Heart right ventricle (tissue), 16 donors: Measurements from ENCODE around the gene SCRN1. TPM values are rescaled to one million over a fixed set of nuclear protein-coding genes. Genes with fewer than 3 reads are reported as not detected.

ENCODE experiments used
- ATAC-seq, 8 donors: fragments of 200-7000 bp; cut with Tn5 transposase; one replicate each; pipeline ENCODE4 v1.9.1; 2020; ENCODE audit warnings: mild to moderate bottlenecking in 8 of 8, moderate library complexity in 8 of 8, moderate number of reproducible peaks in 1 of 8
- DNase-seq, 2 donors: peaks; one replicate each; pipeline ENCODE4 v3.0.0-alpha.2; 2020
- H3K27ac ChIP-seq, 10 donors: fragments of 200-600 bp; sonication (generic) in 2 of 10; one replicate each; pipeline versions ENCODE4 v1.5.0 to v1.8.0; 2020 to 2022; ENCODE audit warnings: mild to moderate bottlenecking in 3 of 10
- H3K27me3 ChIP-seq, 7 donors: fragments of 200-600 bp; one replicate each; pipeline ENCODE4 v1.8.0; 2021 to 2022; ENCODE audit warnings: mild to moderate bottlenecking in 2 of 7
- H3K36me3 ChIP-seq, 9 donors: fragments of 200-600 bp; sonication (generic) in 1 of 9; one replicate each; pipeline versions ENCODE4 v1.5.0 to v1.8.0; 2020 to 2022; ENCODE audit warnings: mild to moderate bottlenecking in 2 of 9
- H3K4me1 ChIP-seq, 9 donors: fragments of 200-600 bp; sonication (generic) in 1 of 9; one replicate each; pipeline versions ENCODE4 v1.5.0 to v1.8.0; 2020 to 2022; ENCODE audit warnings: mild to moderate bottlenecking in 4 of 9
- H3K4me3 ChIP-seq, 10 donors: fragments of 200-600 bp; sonication (generic) in 2 of 10; one replicate each; pipeline versions ENCODE4 v1.5.0 to v1.8.0; 2020 to 2022; ENCODE audit warnings: mild to moderate bottlenecking in 7 of 10, moderate library complexity in 2 of 10
- H3K9me3 ChIP-seq, 11 donors: fragments of 200-600 bp in 10 of 11; sonication (generic) in 2 of 11; one replicate each; pipeline versions ENCODE4 v1.5.0 to v1.8.0; 2013 to 2022; ENCODE audit warnings: mild to moderate bottlenecking in 2 of 11, control low read depth in 1 of 11, moderate library complexity in 1 of 11
- WGBS, 2 donors: extraction: QIAGEN DNeasy Blood & Tissue Kit; methylation state at CpG; one replicate each; pipeline ENCODE4 v1.1.7; 2013; ENCODE audit warnings: inconsistent platforms in 1 of 2; 5-methylcytosine and 5-hydroxymethylcytosine counted together
- intact Hi-C, 10 donors: fragments of 100-400 bp; cut with DNase I; formaldehyde crosslinking; loops; one replicate each; pipeline versions ENCODE4 v1.11.1 to v1.14.2; 2022
- polyA plus RNA-seq, 2 donors: library from polyadenylated mRNA; stranded (reverse); fragments of 200-250 nt; gene quantifications; one replicate each; pipeline ENCODE4 v1.2.3, GENCODE V29; 2013
- total RNA-seq, 10 donors: library from RNA; stranded (reverse); fragmentation: NEBNext Ultra II Directional in 3 of 10; extraction: Animal tissue kit (Norgen Biotek cat#: 25700) in 3 of 10; gene quantifications; one replicate each; pipeline versions ENCODE4 v1.2.1 to v1.2.4, GENCODE V29; 2021 to 2023
- TF ChIP-seq, protein P1 (sequence below), 9 donors: fragments of 200-600 bp; sonication (generic) in 2 of 9; IDR thresholded peaks; one replicate each; pipeline versions ENCODE4 v1.5.0 to v1.8.0; 2021 to 2022; ENCODE audit warnings: antibody characterized with exemption in 9 of 9, mild to moderate bottlenecking in 5 of 9, moderate library complexity in 1 of 9
- donor health status: Arrhythmogenic right ventricular cardiomyopathy.
- donor health status: ischemic (EF 13 %, LVEDD 7.1; RV severe dilation, severe dysfunction).
- donor health status: healthy with polysubstance abuse.
- donor health status: DM: no; HTN: yes; CAD: no.
- donor health status: DM: no; HTN: no; CAD: no.
- donor health status: ischemic (EF 25% LVEDD 6.9; RV normal size, moderate dysfunction).
- donor health status: ischemic (EF 25% LVEDD 5.7; RV mildly dilated, moderate dysfunction).
- donor health status: healthy.
- donor health status: DM: yes; HTN: yes; CAD: no.
- donor health status: Ischemic cardiomyopathy.
- donor health status: ischemic (EF 35%, LVEDD 5.7; RV mildly dilated, moderate dysfunction).
- donor health status: nonischemic (EF 11% LVEDD 7.7; RV severe dilation, severe dysfunction).
- donor health status: DM: yes; HTN: yes; CAD: no.
- donor health status: PGD.
- donor health status: ischemic (EF 29% LVEDD 5.4; RV normal size, mild dysfunction).
- donor health status: nonischemic (EF 23%, LVEDD 6.1; RV moderate dilation, normal function).

SCRN1 gene
- total and polyA plus RNA-seq, 12 donors: 3.1 to 36.8 (median 20.5) TPM

DNA sequence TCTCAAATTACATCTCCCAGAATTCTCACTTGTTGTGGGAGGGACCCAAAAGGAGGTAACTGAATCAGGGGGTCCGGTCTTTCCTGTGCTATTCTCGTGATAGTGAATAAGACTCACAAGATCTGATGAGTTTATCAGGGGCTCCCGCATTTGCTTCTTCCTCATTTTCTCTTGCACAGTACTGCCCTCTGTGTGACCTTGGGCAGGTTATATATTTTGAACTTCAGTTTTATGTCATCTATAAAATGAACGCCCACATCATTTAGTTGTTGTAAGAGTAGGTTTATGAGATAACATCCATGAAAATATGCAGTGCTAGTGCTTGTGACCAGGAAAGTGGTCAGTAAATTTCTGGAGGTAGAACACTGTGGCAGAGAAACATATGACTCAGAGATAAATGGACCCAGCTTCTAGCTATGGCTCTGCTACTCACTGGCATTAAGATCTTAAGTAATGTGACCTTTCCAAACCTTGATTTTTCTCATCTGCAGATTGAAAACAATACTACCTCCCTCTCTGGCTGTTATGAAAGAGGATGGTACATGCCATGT, 44.3 kb downstream of the SCRN1 start:
- DNase-seq (no peak), ATAC-seq (no peak)
- Histone ChIP-seq H3K27me3 (no peaks in the 10 kb centered on the region), H3K9me3 (no peaks in the 10 kb centered on the region), H3K36me3 (peaks cover 0 to 71% (median 15%) of the 10 kb centered on the region in 9 donors), H3K27ac (no peak overlapping the region), H3K4me1 (peaks cover 0 to 14% (median 0%) of the 10 kb centered on the region in 9 donors), H3K4me3 (no peak overlapping the region)
- 93% methylated on average over 4 of the region's 4 CpGs for WGBS, 2 donors
- TF ChIP-seq, protein P1, sequence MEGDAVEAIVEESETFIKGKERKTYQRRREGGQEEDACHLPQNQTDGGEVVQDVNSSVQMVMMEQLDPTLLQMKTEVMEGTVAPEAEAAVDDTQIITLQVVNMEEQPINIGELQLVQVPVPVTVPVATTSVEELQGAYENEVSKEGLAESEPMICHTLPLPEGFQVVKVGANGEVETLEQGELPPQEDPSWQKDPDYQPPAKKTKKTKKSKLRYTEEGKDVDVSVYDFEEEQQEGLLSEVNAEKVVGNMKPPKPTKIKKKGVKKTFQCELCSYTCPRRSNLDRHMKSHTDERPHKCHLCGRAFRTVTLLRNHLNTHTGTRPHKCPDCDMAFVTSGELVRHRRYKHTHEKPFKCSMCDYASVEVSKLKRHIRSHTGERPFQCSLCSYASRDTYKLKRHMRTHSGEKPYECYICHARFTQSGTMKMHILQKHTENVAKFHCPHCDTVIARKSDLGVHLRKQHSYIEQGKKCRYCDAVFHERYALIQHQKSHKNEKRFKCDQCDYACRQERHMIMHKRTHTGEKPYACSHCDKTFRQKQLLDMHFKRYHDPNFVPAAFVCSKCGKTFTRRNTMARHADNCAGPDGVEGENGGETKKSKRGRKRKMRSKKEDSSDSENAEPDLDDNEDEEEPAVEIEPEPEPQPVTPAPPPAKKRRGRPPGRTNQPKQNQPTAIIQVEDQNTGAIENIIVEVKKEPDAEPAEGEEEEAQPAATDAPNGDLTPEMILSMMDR (IDR thresholded peaks at IDR 0.05): no peak
- intact Hi-C loops: loop anchor here in 5 of 10 donors (5.0 to 10.0 kb wide), 2 partner anchors 119 to 467 kb away; no protein-coding TSS in a partner anchor

DNA sequence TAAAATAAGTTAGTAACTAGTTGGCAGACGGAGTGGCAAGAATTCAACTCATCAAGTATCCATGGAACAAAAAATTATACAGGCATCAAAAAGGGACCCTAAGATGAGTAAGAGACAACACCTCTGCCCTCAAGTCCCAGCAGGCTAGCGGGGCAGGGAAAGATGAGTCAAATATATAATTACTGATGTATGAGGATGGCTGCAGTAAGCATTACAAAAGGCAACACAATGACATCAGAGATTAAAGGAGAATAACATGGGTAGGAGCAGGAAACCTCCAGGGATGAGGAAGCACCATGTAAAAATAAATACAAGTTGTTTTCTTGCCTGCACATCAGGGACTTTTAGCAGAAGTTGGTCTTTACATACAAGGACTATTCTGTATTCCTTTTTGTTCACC, 49.4 kb downstream of the SCRN1 start:
- TF ChIP-seq, protein P1 (IDR thresholded peaks at IDR 0.05): no peak
- no peak overlapping the region for H3K27ac ChIP-seq
- ATAC-seq (no peak), DNase-seq (no peak)
- no peaks in the 10 kb centered on the region for H3K9me3 ChIP-seq
- no peak overlapping the region for H3K4me3 ChIP-seq
- WGBS, 2 donors: 99% methylated on average over 2 of the region's 2 CpGs
- no peaks in the 10 kb centered on the region for H3K27me3 ChIP-seq
- intact Hi-C loops: loop anchor here in 4 of 10 donors (10.0 kb wide), 1 partner anchor 125 kb away; no protein-coding TSS in a partner anchor
- H3K36me3 ChIP-seq: peaks cover 0 to 98% (median 26%) of the 10 kb centered on the region in 9 donors
- H3K4me1 ChIP-seq: no peaks in the 10 kb centered on the region

DNA sequence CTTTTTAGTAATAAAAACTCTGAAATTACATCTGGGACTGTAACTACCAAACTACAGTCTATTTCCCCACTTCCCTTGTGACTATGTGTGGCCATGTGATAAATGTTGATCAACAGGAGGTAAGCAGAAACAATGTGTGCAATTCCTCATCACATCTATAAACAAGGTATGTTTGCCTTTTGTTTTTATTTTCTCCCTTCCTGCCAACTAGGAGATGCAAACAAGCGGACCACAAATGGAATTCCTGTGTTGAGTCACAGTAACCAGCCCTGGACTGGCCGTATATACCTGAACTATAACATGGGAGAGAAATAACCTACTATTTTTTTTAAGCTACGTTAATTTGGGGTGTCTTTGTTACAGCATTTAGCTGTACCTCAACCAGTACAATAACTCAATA, 52.5 kb downstream of the SCRN1 start:
- intact Hi-C loops: loop anchor here in 1 of 10 donors (2.0 kb wide), 1 partner anchor 20 kb away; no protein-coding TSS in a partner anchor
- TF ChIP-seq, protein P1 (IDR thresholded peaks at IDR 0.05): no peak
- DNase-seq (no peak), ATAC-seq (no peak)
- Histone ChIP-seq H3K27ac (no peak overlapping the region), H3K9me3 (no peaks in the 10 kb centered on the region), H3K27me3 (no peaks in the 10 kb centered on the region), H3K36me3 (peaks cover 0 to 89% (median 11%) of the 10 kb centered on the region in 9 donors), H3K4me1 (no peaks in the 10 kb centered on the region), H3K4me3 (no peak overlapping the region)
- 97 to 98% methylated on average over 3 of the region's 3 CpGs for WGBS, 2 donors

DNA sequence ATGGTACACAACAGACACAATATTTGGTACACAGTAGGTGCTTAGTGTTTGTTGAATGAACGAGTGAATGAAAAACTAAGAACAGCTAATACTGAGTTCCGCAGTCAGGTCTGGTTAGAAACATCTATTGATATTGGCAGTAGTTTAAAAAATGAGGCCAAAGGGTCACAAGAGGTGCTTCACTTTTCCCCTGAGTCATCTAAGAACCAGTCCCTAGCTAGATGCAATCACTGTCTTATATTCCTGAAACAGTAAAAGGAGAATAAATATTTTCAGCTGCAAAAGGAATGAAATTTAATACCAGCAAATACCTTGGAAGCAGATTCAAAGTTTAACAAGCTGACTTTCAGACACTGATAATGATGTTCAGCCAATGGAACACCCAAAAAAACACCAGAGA, 54.5 kb downstream of the SCRN1 start:
- 68 to 89% methylated on average over 2 of the region's 2 CpGs for WGBS, 2 donors
- ATAC-seq: no peak

More for the DNA sequence above, 54.5 kb downstream of the SCRN1 start:
- H3K4me3 ChIP-seq: no peak overlapping the region
- H3K4me1 ChIP-seq: no peaks in the 10 kb centered on the region
- DNase-seq: no peak
- TF ChIP-seq, protein P1 (IDR thresholded peaks at IDR 0.05): no peak
- no peaks in the 10 kb centered on the region for H3K9me3 ChIP-seq
- intact Hi-C loops: no loop called here
- no peak overlapping the region for H3K27ac ChIP-seq
- H3K27me3 ChIP-seq: no peaks in the 10 kb centered on the region
- peaks cover 0 to 89% (median 11%) of the 10 kb centered on the region in 9 donors for H3K36me3 ChIP-seq
